ENCODE data around the gene FBXW2.

Gene FBXW2

DNA sequence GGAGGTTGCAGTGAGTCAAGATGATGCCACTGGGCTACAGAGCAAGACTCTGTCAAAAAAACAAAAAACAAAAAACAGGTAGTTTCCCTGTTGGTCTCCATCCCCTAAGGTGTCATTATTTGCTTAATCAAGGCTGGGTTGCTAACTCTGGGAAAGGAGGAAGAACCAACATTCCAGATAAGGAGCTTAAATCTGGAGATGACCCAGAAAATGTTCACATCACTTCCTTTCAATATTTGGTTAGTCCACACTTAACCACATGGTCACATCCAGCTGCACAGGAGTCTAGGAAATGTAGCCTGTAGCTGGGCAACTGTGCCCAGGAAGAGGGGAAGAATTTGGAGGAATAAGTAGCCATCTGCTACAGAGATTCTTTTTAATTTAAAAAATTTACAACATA lies 53.1 kb downstream of the FBXW2 start:
- no peak for DNase-seq

DNA sequence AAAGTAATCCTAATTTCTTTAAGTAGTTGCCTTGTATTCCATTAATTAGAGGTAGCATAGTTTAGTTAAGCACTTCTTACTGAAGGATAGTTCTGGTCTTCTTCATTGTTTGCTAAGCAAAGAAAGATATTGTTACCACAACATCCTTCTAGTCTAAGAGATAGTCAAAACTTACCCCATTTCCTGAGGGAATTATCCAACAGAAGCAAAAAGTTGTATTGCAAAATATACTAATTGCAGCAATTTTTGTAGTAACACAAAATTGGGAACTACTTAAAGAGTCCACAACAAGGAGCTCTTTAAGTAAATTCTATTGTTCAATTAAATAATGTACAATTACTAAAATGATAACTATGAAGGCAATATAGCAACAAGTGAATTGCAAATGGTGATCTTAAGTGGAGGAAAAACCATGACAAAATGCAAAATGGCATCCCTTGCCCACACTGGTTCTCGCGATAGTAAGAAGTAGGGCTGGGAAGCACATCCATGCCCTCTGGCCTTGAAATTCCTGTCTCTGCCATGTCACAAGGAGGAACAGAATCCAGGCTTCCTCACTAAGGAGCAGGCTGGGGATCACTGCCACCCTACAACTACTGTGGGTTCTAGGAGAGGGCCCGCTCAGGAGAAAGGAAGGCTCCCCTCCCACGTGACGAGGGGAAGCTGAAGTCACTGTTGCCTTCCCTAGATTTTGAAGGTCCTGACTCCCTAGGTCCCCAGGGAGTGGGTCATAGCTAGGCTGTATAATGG lies 55.6 kb downstream of the FBXW2 start:
- DNase-seq: no peak

DNA sequence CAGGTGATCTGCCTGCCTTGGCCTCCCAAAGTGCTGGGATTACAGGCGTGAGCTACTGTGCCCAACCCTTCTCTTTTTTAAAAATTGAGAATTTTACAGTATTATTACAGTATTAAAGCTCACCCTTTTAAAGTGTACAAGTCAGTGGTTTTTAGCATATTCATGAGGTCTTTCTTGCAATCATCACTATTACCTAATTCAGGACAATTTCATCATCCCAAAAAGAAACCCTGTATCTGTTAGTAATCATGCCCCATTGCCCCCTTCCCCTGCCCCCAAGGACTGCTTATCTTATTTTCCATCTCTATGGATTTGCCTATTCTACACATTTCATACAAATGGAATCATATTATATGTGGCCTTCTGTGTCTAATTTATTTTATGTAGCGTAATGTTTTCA lies 56.3 kb downstream of the FBXW2 start:
- DNase-seq: no peak

DNA sequence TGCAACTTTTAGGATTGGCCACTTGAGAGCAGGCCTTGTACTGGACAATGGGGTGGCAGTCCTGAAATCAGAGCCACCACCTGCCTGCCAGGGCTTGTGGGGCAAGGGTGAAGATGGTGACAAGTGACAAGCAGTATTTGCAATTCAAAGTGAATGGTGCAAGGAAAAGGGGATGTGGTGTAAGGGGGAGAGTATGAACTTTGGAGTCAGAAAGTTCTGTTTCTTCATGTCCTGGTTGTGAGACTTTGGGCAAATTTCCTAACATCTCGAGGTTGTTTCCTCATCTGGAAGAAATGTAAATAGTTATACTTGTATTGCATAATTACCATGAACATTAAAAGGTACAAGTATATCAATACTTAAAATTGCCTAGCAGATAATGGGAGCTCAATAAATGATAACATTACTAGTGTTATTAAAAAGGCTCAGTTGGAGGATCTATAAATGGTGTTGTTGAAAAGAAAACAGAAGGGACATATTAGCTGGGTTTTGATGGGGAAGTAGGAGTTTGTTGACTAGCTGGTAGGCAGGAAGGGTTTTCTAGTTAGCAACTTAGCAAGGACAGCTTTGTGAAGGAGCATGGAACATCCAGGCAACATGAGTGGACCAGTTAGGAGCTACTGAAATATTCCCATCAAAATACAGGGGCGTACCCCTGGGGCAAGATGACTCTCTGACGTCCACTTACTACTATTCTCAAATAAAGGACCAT lies 57.6 kb downstream of the FBXW2 start:
- no peak for DNase-seq

DNA sequence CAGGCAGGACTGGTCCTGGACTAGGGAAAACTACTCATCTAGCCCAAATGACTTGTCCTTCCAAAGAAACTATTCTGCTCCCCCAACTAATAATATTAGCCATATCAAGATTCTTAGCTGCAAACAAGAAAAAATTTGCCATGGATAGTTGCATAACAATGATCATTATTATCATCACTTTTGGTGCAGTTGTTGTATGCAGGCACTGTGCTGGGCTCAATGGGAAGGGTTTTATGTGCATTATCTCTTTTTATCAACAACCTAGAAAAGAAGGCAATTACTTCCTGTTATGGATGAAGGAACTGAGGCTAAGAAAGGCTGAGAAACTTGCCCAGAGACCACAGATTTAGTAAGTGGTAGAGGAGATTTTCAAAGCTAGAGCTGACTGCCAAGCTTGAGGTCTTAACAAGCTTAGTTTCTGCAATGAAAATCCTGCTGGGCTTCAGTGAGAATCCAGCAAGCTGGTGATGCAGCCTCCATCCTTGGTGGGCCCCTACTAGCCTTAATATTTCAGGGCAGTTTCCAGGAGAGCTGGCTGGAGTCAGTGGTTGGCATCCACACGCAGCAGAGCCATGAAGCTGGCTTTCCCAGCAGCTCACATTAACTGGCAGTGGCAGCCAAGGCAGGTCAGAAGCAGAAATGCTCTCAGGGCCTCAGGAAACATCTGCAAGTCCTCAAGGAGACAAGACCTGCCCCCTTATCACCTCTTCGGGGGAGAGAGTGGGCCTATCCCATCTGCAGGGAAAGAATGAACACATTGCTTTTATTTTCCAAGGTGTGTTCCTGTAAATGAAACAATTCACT lies 58.4 kb downstream of the FBXW2 start:
- no peak for DNase-seq

DNA sequence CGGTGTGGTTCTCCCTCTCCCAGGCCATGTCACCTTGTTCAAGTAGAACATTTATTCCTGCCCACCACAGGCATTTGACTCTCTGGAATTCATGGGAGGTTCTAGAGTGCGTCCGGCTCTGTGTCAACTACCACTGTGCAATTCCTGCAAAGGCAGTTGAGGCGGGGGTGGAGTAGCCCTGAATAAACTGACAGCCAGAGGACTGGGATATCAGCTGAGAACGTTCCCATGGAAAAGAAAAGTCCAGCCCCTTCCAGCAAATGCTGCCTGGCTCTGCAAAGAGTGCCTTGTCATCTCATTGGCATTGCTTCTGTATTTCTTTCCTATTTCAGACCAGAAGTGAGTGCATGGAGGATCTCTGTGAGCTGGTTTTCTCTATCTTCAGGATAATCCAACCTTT lies 60.0 kb downstream of the FBXW2 start:
- DNase-seq: no peak

DNA sequence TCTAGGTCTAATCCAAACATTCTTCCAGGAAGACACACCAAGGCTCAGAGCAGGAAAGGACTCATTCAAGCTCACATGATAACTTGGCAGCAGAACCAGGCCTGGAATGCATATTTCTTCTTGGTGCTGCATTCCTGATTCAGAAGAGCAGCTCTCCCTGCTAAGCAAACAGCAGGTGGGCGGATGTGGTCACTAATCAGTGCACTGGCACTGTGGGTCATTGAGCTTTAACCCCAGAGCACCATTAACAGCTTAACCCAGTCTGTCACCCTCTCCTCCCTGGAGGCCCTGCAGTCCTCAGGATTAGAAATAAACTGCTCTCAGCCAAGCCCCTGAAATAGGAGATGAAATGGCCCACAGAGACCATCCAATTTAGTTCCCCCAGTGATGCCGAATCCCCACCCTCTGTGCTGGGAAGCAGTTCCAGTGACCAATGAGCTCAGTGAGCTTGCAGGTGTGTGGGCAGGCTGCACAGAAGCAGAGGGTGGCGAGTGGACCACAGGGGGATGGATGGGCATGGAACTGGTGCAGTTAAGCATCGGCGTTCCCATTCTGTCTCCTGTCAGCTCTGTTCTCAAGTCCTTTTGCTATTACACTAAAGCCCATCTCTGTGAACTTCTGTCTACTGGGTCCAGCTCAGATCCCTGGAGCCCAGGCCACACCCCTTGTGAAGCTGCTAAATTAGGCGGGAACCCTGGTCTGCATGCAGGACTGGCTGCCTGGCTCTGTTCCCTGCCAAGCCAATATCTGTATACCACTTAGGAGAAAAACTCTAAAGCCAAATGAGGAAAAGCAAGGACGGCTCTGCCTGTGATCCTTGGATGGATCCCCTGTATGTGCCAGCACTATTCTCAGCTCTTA lies 62.3 kb downstream of the FBXW2 start:
- peak in 1 of 2 experiments; percentile 24 for DNase-seq

DNA sequence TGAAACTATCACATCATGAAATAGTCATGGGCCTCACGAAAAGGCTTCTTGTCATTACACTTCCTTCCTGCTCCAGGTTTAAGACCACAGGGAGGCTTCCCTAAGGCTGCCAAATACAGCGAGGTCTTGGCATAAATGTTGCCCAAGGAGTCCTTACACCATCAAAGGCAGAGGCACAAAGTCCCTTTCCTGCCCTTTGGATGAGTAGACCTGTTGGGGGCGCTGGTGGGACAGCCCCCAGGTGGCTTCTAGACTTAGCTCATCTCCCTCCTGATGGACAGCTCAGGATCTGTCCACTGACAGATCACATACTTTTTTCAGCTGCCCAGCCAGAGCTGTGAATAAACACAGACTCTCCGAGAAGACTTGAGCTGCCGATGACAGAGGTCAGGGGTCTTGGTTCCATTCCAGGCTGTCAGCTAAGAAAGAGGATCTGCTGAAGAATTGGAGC lies 63.4 kb downstream of the FBXW2 start:
- no peak for DNase-seq

DNA sequence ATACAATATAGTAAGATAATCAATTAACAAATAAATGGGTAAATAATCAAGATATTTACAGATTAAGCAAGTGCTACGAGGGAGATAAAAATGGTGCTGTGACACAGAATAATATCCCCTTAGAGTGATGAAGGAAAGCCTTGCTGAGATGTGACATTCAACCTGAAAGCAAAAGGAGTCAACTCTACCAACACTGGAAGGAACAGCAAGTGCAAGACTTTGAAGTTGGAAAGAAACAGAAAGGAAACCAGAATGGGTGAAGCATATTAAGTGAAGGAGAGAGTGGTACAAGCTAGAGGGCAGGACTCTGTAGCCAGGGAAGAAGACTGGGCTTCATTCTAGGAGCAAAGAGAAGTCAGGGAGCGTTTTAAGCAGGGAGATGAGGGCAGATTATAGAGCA lies 66.7 kb downstream of the FBXW2 start:
- no peak for DNase-seq

DNA sequence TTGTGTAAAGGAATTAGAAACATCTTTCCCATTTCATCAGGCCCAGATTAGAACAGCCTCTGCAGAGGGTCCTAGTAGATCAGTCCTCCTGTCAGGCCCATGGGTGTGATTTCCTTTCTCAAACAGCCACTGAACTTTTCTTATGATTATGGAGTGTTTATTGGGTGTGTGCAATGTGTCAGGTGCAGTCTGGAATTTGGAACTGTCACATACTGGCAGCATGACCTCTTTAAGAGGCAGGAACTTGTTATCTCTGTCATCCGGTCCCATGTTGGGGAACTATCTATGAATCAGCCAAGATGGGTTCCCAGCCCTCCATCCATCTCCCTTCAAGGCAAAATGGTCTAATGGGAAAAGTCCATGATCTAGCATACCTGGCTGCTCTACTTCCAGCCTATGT lies 67.3 kb downstream of the FBXW2 start:
- no peak for DNase-seq

DNA sequence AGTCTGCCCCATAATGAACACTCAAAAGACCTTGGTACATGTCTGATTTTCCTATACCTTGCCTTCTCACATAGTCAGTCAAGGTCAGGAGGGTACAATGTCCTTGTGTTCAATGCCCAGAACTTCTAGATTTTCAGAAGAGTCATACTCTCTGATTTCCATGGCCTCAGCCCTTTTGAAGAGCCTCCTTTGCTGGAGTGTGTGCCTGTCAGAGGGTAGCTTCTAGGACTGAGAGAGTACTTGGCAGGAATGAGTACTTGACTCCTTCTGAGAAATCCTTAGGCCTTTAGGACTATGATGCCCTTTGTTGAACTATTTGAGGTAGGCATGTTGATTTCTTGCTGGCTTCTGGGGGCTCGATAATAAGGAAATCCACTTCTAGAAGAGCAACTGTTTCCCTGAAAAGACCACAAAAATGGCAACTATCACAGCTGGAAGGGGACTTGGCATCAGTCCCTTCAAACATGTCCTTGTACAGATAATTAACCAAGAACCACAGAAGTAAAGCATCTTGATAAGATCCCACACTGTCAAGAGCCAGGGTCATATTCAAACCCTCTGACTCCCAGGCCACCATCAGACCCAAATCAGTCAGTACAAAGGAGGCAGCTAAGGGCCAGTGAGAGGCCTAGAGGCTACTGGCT lies 68.3 kb downstream of the FBXW2 start:
- DNase-seq: no peak

DNA sequence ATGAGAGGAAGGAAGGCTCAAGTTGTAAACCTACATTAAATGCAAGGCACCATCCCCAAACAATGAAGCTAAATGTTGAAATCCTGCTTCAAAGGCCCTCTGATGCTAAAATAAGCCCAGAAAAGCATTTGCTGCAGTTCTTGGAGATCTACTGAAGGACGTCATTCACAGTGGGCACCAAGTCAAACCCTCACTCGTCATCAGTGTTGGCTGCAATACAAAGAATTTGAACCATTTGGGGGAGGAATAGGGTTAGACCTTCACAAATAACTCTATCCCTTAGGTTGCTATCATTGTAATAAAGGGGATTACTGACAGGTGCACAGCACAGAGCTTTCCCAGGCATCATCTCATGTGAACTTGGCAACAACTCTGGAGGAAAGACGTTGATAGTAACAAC lies 69.7 kb downstream of the FBXW2 start:
- DNase-seq: no peak

DNA sequence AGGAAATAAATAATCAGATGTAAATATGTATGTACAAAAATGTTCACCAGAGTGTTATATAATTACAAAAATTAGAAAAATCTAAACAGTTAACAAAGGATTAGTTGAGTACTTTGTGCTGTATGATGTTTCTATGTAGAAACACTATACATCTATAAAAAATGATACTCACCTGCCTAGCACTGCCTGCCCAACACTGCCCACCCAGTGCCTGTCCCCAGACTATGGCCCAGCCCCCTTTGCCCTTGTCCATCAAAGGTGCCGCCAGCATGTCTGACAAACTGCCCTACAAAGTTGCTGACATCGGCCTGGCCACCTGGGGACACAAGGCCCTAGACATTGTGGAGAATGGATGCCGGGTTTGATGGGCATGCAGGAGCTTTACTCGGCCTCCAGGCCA lies 72.8 kb downstream of the FBXW2 start:
- DNase-seq: no peak

DNA sequence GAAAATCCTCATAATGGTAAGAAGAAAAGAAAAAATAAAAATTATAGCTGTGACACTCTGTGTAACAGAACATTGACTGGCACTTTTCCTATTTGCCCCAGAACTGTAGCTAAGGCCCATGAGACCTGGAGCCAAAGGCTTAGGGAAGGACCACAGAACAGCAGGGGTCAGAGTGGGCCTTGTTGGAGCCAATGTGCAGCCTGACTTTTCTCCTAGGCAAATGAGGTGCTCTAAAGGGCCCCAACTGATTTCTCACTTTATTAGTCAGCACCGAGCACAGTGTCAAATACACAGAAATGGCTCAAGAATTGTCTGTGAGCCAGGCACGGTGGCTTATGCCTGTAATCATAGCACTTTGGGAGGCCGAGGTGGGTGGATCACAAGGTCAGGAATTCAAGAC lies 74.9 kb downstream of the FBXW2 start:
- no peak for DNase-seq

DNA sequence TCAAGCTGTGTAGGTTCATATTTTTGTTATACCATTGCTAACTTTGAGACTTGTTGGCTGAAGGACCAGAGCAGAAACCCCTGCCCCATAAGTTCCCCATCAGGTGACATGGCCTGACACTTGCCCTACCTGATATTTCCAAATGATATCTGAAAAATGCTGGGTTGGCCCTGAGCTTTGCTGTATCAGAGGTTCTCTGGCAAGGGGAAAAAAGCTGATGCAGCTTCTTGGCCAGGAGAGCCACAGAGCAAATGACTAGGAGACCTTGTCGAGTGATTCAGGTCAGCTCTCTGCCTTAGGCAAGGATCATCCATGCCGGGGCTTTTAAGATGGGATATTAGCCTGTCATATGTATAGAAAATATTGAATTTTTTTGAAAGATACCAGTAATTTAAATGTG lies 76.0 kb downstream of the FBXW2 start:
- DNase-seq: no peak

DNA sequence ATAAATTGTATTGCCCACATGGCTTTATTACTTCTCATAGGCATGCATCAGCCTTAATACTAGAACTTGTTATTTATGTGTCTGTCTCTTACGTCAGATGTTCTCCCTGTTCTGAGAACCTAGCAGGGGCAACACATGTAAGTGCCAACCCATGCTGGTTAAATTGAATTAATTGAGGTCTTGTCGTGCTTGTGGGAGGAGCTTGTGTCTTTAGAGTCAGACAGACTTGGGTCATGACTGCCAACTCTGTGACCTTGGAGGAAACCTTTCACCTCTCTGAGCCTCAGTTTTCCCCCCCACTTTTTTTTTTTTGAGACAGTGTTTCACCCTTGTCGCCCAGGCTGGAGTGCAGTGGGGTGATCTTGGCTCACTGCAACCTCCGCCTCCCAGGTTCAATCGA lies 76.7 kb downstream of the FBXW2 start:
- DNase-seq: no peak

DNA sequence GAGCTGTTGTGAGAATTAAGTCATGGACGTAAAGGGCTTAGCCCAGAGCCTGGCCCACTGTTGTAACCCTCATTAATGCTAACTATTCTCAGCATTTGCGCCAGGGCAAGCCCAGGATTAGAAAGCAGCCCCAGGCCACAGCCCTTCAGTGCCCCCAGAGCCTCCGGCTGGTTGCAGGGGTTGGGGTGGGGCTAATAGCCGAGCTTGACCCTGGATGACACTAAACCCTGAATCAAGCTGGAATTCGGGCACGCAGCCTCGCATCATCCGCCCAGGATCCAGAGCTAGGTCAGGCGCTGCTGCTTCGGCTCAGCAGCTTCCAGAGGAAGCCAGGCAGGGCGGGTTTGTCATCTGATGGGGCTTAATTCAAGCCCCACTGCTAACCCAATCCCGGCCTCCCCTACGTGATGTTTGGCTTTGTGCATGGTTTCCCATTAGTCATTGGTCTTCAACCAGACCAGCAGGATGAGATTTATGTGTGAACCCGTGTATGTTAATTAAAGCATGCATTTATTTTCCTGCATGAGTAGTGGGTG lies 77.8 kb downstream of the FBXW2 start:
- DNase-seq: peak in 1 of 2 experiments; percentile 35

DNA sequence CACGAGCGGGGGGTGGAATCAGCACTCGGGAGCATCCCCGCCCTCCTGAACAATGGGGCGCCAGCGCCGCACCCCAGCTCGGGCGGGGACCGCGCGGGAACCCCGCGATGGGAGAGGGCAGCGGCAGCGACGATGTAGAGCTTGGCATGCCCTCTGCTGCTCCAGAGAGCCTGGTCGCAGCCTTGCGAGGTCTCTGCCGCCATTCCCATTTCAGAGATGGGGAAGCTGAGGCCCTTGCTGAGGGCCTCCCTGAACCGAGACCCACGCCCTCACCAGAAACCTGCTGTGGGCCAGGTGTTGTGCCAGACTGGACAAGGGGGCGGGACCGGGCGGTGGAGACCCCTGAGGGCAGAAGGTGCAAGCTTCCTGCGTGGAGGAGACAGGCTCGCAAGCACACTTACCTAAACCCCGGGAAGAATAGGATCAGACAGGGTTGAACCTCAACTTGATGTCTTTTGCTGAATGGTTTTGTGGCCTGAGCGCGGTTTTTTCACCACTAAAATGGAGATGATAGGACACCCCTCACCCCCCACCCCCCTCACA lies 78.3 kb downstream of the FBXW2 start:
- no peak for DNase-seq

DNA sequence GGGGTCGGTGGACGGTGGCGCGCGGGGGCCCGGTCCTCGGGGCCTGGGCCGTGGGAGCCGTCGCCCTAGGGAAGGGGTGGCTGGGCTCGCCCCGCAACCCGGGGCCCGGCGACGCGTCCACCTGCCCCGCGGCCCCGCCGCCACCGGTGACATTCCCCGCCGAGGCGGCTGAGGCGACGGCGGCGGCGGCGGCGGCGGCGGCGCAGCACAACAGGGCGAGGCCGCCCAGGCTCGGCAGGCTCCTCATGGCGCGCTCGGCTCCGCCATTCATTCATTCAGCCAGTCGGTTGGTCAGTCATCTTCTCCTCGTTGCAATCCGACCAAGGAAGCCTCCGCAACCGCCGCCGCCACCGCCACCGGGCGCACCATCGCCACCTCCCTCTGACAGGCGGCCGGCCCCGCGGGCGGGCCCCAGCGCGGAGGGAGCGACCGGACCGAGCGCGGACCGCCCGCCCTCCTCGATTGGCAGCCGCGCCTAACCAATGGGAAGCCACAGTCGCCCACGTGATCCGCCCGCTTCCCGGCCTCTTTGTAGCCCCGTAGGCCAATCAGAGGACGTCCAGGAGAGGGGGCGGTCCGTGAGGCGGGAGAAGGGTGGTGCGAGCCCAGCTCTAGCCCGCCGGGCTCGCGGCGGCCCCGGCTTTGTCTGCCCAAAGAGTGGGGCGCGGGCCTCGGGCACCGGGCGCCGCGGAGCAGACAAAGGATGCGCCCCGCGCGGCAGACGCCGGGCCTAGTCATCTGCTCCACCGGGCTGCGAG lies 78.9 kb downstream of the FBXW2 start, which contains the start of gene MEGF9:
MEGF9 (minus strand) TSS at position 383 of the 758 bp plus-strand sequence; CDS start at position 271, 112 bp downstream.
- DNase-seq: peak; percentile 95 to 96

DNA sequence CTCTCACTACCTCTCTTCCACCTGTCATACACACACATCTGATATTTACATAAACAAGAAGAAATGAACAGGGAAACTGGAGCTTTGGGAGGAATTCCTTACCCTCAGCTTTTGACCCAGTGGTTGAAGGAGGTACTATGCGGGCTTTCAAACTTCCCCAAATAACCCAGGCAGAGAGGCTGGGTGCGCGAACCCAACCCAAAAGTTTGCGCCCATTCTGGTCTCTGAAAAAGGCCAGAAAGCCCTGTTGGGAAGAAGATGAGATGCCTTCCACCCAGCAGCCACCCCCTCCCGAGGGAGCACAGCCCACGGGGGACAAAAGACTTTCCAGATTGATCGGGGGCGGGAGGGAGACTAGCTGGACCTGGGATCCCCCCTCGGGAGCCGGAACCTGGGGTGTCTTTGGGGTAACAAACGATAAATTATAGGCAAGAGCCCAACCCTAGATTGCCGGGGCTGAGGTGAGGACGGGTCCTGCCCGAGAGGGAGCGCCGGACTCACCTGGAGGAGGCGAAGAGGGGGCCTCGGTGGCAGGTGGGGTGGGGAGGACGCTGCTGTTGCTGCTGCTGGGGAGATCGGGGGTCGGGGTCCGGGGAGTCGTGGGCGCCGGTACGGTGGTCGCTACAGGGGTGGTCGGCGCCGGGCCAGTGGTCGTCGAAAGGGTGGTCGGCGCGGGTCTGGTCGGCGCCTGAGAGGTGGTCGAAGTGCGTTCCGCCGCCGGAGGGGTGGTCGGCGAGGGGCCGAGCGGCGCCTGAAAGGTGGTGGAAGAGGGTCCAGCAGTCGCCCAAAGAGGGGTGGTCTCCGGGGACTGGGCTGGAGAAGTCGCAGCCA lies 79.7 kb downstream of the FBXW2 start:
- DNase-seq: no peak

Measured in SHP77 (cell line).